Stomach smooth muscle (tissue), 2 donors: Measurements from ENCODE around the gene ACTN4.

Source experiments
- H3K27ac ChIP-seq: one replicate; pipeline ENCODE4 v1.7.0; 2013; ENCODE audit warnings: mild to moderate bottlenecking, low read length, inconsistent platforms
- H3K27me3 ChIP-seq, 2 donors: one replicate each; pipeline ENCODE4 v1.7.0; 2013; ENCODE audit warnings: low read length in 2 of 2; ENCODE audit not compliant: insufficient read depth in 2 of 2, control insufficient read depth in 1 of 2
- H3K36me3 ChIP-seq, 2 donors: one replicate each; pipeline ENCODE4 v1.7.0; 2013; ENCODE audit warnings: low read length in 2 of 2; ENCODE audit not compliant: control insufficient read depth in 2 of 2, insufficient read depth in 2 of 2
- H3K4me1 ChIP-seq: one replicate; pipeline ENCODE4 v1.7.0; 2013; ENCODE audit warnings: low read length; ENCODE audit not compliant: control insufficient read depth, insufficient read depth
- H3K4me3 ChIP-seq, 2 donors: one replicate each; pipeline ENCODE4 v1.7.0; 2013; ENCODE audit warnings: low read length in 2 of 2
- H3K9ac ChIP-seq, 2 donors: one replicate each; pipeline ENCODE4 v1.7.0; 2013; ENCODE audit warnings: low read length in 2 of 2, mild to moderate bottlenecking in 1 of 2
- H3K9me3 ChIP-seq, 2 donors: one replicate each; pipeline ENCODE4 v1.7.0; 2013; ENCODE audit warnings: low read length in 2 of 2; ENCODE audit not compliant: control insufficient read depth in 2 of 2
- donor health status: healthy.
- donor health status: Pancreatic carcinoma.

The ACTN4 gene

GRCh38 chr19:38679839-38680238 lies 32.4 kb downstream of the ACTN4 start:
- Histone ChIP-seq H3K9me3 (no peaks in the 10 kb centered on the region), H3K27me3 (no peaks in the 10 kb centered on the region), H3K9ac (no peak overlapping the region), H3K27ac (no peak overlapping the region), H3K4me1 (peaks cover 65% of the 10 kb centered on the region), H3K4me3 (no peak overlapping the region), H3K36me3 (peaks cover 6 to 9% of the 10 kb centered on the region in 2 donors)

GRCh38 chr19:38682195-38682867 lies 34.9 kb downstream of the ACTN4 start:
- H3K36me3 ChIP-seq: peaks cover 3 to 5% of the 10 kb centered on the region in 2 donors
- H3K9ac ChIP-seq: no peak overlapping the region
- no peaks in the 10 kb centered on the region for H3K27me3 ChIP-seq
- no peaks in the 10 kb centered on the region for H3K9me3 ChIP-seq
- H3K4me3 ChIP-seq: no peak overlapping the region
- H3K4me1 ChIP-seq: peaks cover 60% of the 10 kb centered on the region
- peak overlapping the region; percentile 82 for H3K27ac ChIP-seq

GRCh38 chr19:38682872-38683392 lies 35.5 kb downstream of the ACTN4 start:
- Histone ChIP-seq H3K9ac (no peak overlapping the region), H3K9me3 (no peaks in the 10 kb centered on the region), H3K27ac (peak overlapping the region; percentile 82), H3K4me3 (peak overlapping the region in 1 of 2 donors; percentile 8), H3K4me1 (peaks cover 58% of the 10 kb centered on the region), H3K27me3 (no peaks in the 10 kb centered on the region), H3K36me3 (peaks cover 3 to 5% of the 10 kb centered on the region in 2 donors)

- no peaks in the 10 kb centered on the region for H3K27me3 ChIP-seq
- no peaks in the 10 kb centered on the region for H3K9me3 ChIP-seq
- H3K36me3 ChIP-seq: peaks cover 3 to 5% of the 10 kb centered on the region in 2 donors
- peak overlapping the region; percentile 7 to 44 for H3K4me3 ChIP-seq
- peaks cover 56% of the 10 kb centered on the region for H3K4me1 ChIP-seq
- H3K9ac ChIP-seq: peak overlapping the region; percentile 13 to 47
- H3K27ac ChIP-seq: peak overlapping the region; percentile 82
Observed at GRCh38 chr19:38683393-38684077, 36.1 kb downstream of the ACTN4 start.

- H3K27me3 ChIP-seq: no peaks in the 10 kb centered on the region
- H3K9me3 ChIP-seq: no peaks in the 10 kb centered on the region
- H3K4me3 ChIP-seq: peak overlapping the region in 1 of 2 donors; percentile 7
- peak overlapping the region; percentile 82 for H3K27ac ChIP-seq
- peaks cover 2% of the 10 kb centered on the region in 2 donors for H3K36me3 ChIP-seq
- H3K9ac ChIP-seq: peak overlapping the region; percentile 13 to 47
- H3K4me1 ChIP-seq: peaks cover 58% of the 10 kb centered on the region
Observed at GRCh38 chr19:38684078-38684861, 36.8 kb downstream of the ACTN4 start.

GRCh38 chr19:38684862-38685665 lies 37.6 kb downstream of the ACTN4 start:
- Histone ChIP-seq H3K27ac (peak overlapping the region; percentile 82), H3K9me3 (no peaks in the 10 kb centered on the region), H3K4me3 (peak overlapping the region in 1 of 2 donors; percentile 35), H3K27me3 (no peaks in the 10 kb centered on the region), H3K9ac (peak overlapping the region; percentile 36 to 64), H3K4me1 (peaks cover 58% of the 10 kb centered on the region), H3K36me3 (no peaks in the 10 kb centered on the region)

- Histone ChIP-seq H3K27me3 (no peaks in the 10 kb centered on the region), H3K4me1 (peaks cover 59% of the 10 kb centered on the region), H3K36me3 (no peaks in the 10 kb centered on the region), H3K9me3 (no peaks in the 10 kb centered on the region), H3K27ac (peak overlapping the region; percentile 82), H3K9ac (peak overlapping the region; percentile 36 to 68), H3K4me3 (peak overlapping the region in 1 of 2 donors; percentile 35)
Observed at GRCh38 chr19:38685666-38686529, 38.4 kb downstream of the ACTN4 start.

GRCh38 chr19:38686530-38686888 lies 39.1 kb downstream of the ACTN4 start:
- Histone ChIP-seq H3K9me3 (no peaks in the 10 kb centered on the region), H3K27me3 (no peaks in the 10 kb centered on the region), H3K9ac (no peak overlapping the region), H3K27ac (peak overlapping the region; percentile 82), H3K4me1 (peaks cover 56% of the 10 kb centered on the region), H3K36me3 (no peaks in the 10 kb centered on the region), H3K4me3 (no peak overlapping the region)

GRCh38 chr19:38687837-38688378 lies 40.5 kb downstream of the ACTN4 start:
- H3K9ac ChIP-seq: no peak overlapping the region
- H3K9me3 ChIP-seq: no peaks in the 10 kb centered on the region
- H3K4me1 ChIP-seq: peaks cover 65% of the 10 kb centered on the region
- no peak overlapping the region for H3K4me3 ChIP-seq
- H3K36me3 ChIP-seq: no peaks in the 10 kb centered on the region
- H3K27me3 ChIP-seq: no peaks in the 10 kb centered on the region
- H3K27ac ChIP-seq: no peak overlapping the region
